SK-N-SH (cell line): Measurements from ENCODE around the gene C1D. TPM values are rescaled to one million over a fixed set of nuclear protein-coding genes. Genes with fewer than 3 reads are reported as not detected.
A peak's percentile ranks its signal among the peaks of the same experiment; 100 is the strongest.

ENCODE experiments used
- CTCF ChIA-PET: fragments of 300-600, 350-600 bp; formaldehyde crosslinking; extraction: SDS; loops from one replicate; lab custom pipeline; 2021; lab: Yijun Ruan, JAX
- POLR2A ChIA-PET: fragments of 350-600 bp; sonication (Branson Sonifier 250); formaldehyde crosslinking; extraction: SDS; loops from one replicate; lab custom pipeline; 2020; ENCODE audit warnings: antibody characterized with exemption, inconsistent platforms; lab: Yijun Ruan, JAX
- DNase-seq: peaks from one replicate; pipeline ENCODE4 v3.0.0; 2012
- H2AFZ ChIP-seq: fragments of 200-600 bp; sonication (generic); 2 replicates; pipeline ENCODE4 v1.8.1; 2016; ENCODE audit warnings: antibody characterized with exemption, mild to moderate bottlenecking, low read depth
- H3F3A ChIP-seq: fragments of 200-600 bp; sonication (generic); replicated peaks from 2 replicates; pipeline ENCODE3; 2016; ENCODE audit warnings: antibody characterized with exemption, mild to moderate bottlenecking; ENCODE audit not compliant: insufficient read depth
- H3K27ac ChIP-seq, 2 experiments: fragments of 200-500 bp in 1 of 2; fragments of 200-600 bp in 1 of 2; sonication (Bioruptor generic) in 1 of 2; sonication (generic), shearing (Covaris generic) in 1 of 2; 2 replicates each; pipeline versions ENCODE4 v1.5.1 to v1.6.1; 2014 to 2016; ENCODE audit warnings: low read depth in 2 of 2, inconsistent platforms in 1 of 2, low read length in 1 of 2, mild to moderate bottlenecking in 1 of 2, mixed read lengths in 1 of 2
- H3K27me3 ChIP-seq: fragments of 200-600 bp; sonication (generic), shearing (Covaris generic); 2 replicates; pipeline ENCODE4 v1.6.1; 2016; ENCODE audit warnings: mixed run types; ENCODE audit not compliant: insufficient read depth
- H3K36me3 ChIP-seq, 2 experiments: fragments of 200-500 bp in 1 of 2; fragments of 200-600 bp in 1 of 2; sonication (Bioruptor generic) in 1 of 2; sonication (generic) in 1 of 2; replicated peaks in 1 of 2; 2 replicates each; pipeline versions ENCODE3 to v1.5.1; 2014 to 2016; ENCODE audit warnings: low read length in 1 of 2, mild to moderate bottlenecking in 1 of 2; ENCODE audit not compliant: insufficient read depth in 2 of 2, control insufficient read depth in 1 of 2
- H3K4me1 ChIP-seq, 2 experiments: fragments of 200-500 bp in 1 of 2; fragments of 200-600 bp in 1 of 2; sonication (Bioruptor generic) in 1 of 2; sonication (generic), shearing (Covaris generic) in 1 of 2; 2 replicates each; pipeline versions ENCODE4 v1.5.1 to v1.6.1; 2014 to 2016; ENCODE audit warnings: low read depth in 1 of 2, low read length in 1 of 2, mixed run types in 1 of 2; ENCODE audit not compliant: insufficient read depth in 2 of 2, control insufficient read depth in 1 of 2
- H3K4me2 ChIP-seq: fragments of 200-600 bp; sonication (generic), shearing (Covaris generic); 2 replicates; pipeline ENCODE4 v1.6.1; 2017; ENCODE audit warnings: mixed run types
- H3K4me3 ChIP-seq, 2 experiments: fragments of 200-500 bp in 1 of 2; fragments of 200-600 bp in 1 of 2; sonication (Bioruptor generic) in 1 of 2; sonication (generic), shearing (Covaris generic) in 1 of 2; 2 replicates each; pipeline versions ENCODE4 v1.5.1 to v1.8.1; 2014 to 2016; ENCODE audit warnings: low read depth in 2 of 2, inconsistent platforms in 1 of 2, low read length in 1 of 2, mild to moderate bottlenecking in 1 of 2, mixed read lengths in 1 of 2, moderate library complexity in 1 of 2
- H3K79me2 ChIP-seq: fragments of 200-600 bp; sonication (generic); 2 replicates; pipeline ENCODE4 v1.8.1; 2017; ENCODE audit warnings: mild to moderate bottlenecking; ENCODE audit not compliant: insufficient read depth
- H3K9ac ChIP-seq: fragments of 200-600 bp; sonication (generic); 2 replicates; pipeline ENCODE4 v1.6.1; 2017; ENCODE audit warnings: mixed run types
- H3K9me2 ChIP-seq: fragments of 200-600 bp; sonication (generic); 2 replicates; pipeline ENCODE4 v1.6.1; 2017; ENCODE audit warnings: mixed run types
- H3K9me3 ChIP-seq: fragments of 200-600 bp; sonication (generic); 2 replicates; pipeline ENCODE4 v1.6.1; 2017; ENCODE audit warnings: mixed run types, mild to moderate bottlenecking, moderate library complexity
- H4K20me1 ChIP-seq: fragments of 200-600 bp; sonication (generic); 2 replicates; pipeline ENCODE4 v1.6.1; 2017; ENCODE audit warnings: mild to moderate bottlenecking, mixed run types; ENCODE audit not compliant: insufficient read depth
- CHD2 ChIP-seq: fragments of 150-350 bp; IDR thresholded peaks from 2 replicates; pipeline ENCODE4 v1.6.1; 2018; ENCODE audit warnings: low read length; ENCODE audit not compliant: partially characterized antibody
- EP300 ChIP-seq, 2 experiments: IDR thresholded peaks; 2 replicates each; pipeline versions ENCODE4 v1.4.0 to v1.6.1; 2012; ENCODE audit warnings: borderline replicate concordance in 1 of 2, low read depth in 1 of 2, low read length in 1 of 2
- EZH2phosphoT487 ChIP-seq: fragments of 200-600 bp; sonication (generic); IDR thresholded peaks from 2 replicates; pipeline ENCODE4 v1.6.1; 2017; ENCODE audit warnings: low read depth, mixed run types, mild to moderate bottlenecking, antibody characterized with exemption, moderate library complexity, borderline replicate concordance
- FOSL2 ChIP-seq: IDR thresholded peaks from 2 replicates; pipeline ENCODE4 v1.4.0; 2012; ENCODE audit warnings: low read depth, mild to moderate bottlenecking, moderate library complexity, borderline replicate concordance
- FOXM1 ChIP-seq: IDR thresholded peaks from 2 replicates; pipeline ENCODE4 v1.4.0; 2012; ENCODE audit warnings: low read depth, mild to moderate bottlenecking
- GATA2 ChIP-seq: sonication (generic); formaldehyde crosslinking; IDR thresholded peaks from 2 replicates; pipeline ENCODE4 v1.5.0; 2020; ENCODE audit warnings: mild to moderate bottlenecking, missing genetic modification reagents
- NFIC ChIP-seq: IDR thresholded peaks from 2 replicates; pipeline ENCODE4 v1.4.0; 2012; ENCODE audit warnings: borderline replicate concordance
- POLR2AphosphoS5 ChIP-seq: IDR thresholded peaks from 2 replicates; pipeline ENCODE4 v1.6.1; 2012; ENCODE audit warnings: low read depth, low read length
- RXRA ChIP-seq: IDR thresholded peaks from 2 replicates; pipeline ENCODE4 v1.4.0; 2012; ENCODE audit warnings: low read depth, mild to moderate bottlenecking, borderline replicate concordance
- TAF1 ChIP-seq: IDR thresholded peaks from 2 replicates; pipeline ENCODE4 v1.6.1; 2012; ENCODE audit warnings: low read depth, mild to moderate bottlenecking, low read length, moderate library complexity, borderline replicate concordance
- TCF12 ChIP-seq: IDR thresholded peaks from 2 replicates; pipeline ENCODE4 v1.4.0; 2012
- WGBS: methylation state at CpG from one replicate; pipeline ENCODE4 v1.1.6; 2017; ENCODE audit warnings: low lambda C conversion rate; 5-methylcytosine and 5-hydroxymethylcytosine counted together
- polyA plus RNA-seq, 3 experiments: library from polyadenylated mRNA; depleted of rRNA; stranded (reverse); fragments of >200 nt; gene quantifications; 2 replicates each; pipeline ENCODE4 v1.2.3, GENCODE V29; 2012
- TF ChIP-seq, protein P1 (sequence below): IDR thresholded peaks from 2 replicates; pipeline ENCODE4; 2012
- TF ChIP-seq, protein P2 (sequence below): IDR thresholded peaks from 2 replicates; pipeline ENCODE4 v1.4.0; 2012; ENCODE audit warnings: low read depth, borderline replicate concordance
- TF ChIP-seq, protein P3 (sequence below): IDR thresholded peaks from 2 replicates; pipeline ENCODE4 v1.4.0; 2012; ENCODE audit warnings: low read depth
- TF ChIP-seq, protein P4 (sequence below): fragments of 200-600 bp; sonication (generic); IDR thresholded peaks from 2 replicates; pipeline ENCODE4 v1.6.1; 2017; ENCODE audit warnings: antibody characterized with exemption, mild to moderate bottlenecking, moderate library complexity
- TF ChIP-seq, protein P5 (sequence below): IDR thresholded peaks from 2 replicates; pipeline ENCODE4 v1.6.1; 2012; ENCODE audit warnings: mild to moderate bottlenecking, low read depth, low read length, moderate library complexity

Gene C1D
- polyA plus RNA-seq, 1 of the 3 experiments (the other 2 are of a cell fraction): 45.9 TPM

DNA sequence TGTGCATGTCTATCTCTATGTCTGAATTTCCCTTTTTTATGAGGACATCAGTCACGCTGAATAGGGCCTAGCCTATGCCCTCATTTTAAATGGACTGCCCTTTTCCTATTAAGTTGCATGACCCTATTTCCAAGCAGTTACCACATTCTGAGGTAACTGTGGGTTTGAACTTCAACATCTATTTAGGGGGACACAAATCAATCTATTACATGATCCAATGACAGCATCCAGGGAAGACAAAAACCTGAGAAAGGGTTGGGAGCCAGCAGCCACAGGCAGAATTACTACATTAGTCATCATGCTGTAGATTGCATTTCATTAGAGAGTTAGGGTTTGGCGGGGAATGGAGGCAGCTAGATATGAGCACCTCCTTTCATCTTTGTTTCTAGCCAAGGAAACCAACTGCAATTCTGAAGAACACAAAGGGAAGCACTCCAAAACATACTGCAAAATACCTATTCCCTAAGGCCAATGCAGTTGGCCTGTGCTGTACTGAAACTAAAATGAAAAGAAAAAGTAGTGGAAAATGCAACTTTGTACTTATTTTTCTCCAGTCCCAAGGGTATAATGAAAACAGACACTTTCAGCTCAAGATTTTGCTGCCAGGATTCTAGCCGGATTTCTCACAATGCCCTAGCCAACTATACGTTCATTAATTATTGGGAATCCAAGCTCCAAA lies 40.4 kb upstream of the C1D start:
- Histone ChIP-seq H3K4me2 (no peak overlapping the region), H3K27ac (no peak overlapping the region), H3K9ac (no peak overlapping the region), H3F3A (no peaks in the 10 kb centered on the region), H3K9me3 (no peaks in the 10 kb centered on the region), H2AFZ (peak overlapping the region; percentile 7; the same call in 1 of the 2 replicates), H3K4me1 (no peaks in the 10 kb centered on the region), H3K36me3 (no peaks in the 10 kb centered on the region), H3K9me2 (no peaks in the 10 kb centered on the region), H3K4me3 (no peak overlapping the region), H3K27me3 (no peaks in the 10 kb centered on the region), H4K20me1 (no peaks in the 10 kb centered on the region)
- ChIA-PET POLR2A (interaction anchor here (0.6 kb wide), 1 partner anchor 52 kb away, joined by 4 read pairs; no protein-coding TSS in a partner anchor), CTCF (interaction anchor here (1.3 kb wide), 1 partner anchor 19 kb away, joined by 3 read pairs; no protein-coding TSS in a partner anchor)
- 74% methylated on average over 4 of the region's 4 CpGs for WGBS
- TF ChIP-seq, protein P1, sequence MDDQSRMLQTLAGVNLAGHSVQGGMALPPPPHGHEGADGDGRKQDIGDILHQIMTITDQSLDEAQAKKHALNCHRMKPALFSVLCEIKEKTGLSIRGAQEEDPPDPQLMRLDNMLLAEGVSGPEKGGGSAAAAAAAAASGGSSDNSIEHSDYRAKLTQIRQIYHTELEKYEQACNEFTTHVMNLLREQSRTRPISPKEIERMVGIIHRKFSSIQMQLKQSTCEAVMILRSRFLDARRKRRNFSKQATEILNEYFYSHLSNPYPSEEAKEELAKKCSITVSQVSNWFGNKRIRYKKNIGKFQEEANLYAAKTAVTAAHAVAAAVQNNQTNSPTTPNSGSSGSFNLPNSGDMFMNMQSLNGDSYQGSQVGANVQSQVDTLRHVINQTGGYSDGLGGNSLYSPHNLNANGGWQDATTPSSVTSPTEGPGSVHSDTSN: peak; percentile 77
- TF ChIP-seq TCF12: peak; percentile 36; the same call in 1 of the 2 replicates
- peak; percentile 13; the same call in 1 of the 2 replicates for TF ChIP-seq FOSL2
- no peak for TF ChIP-seq POLR2AphosphoS5
- TF ChIP-seq TAF1: no peak
- TF ChIP-seq CHD2: no peak
- no peak for TF ChIP-seq NFIC
- TF ChIP-seq, protein P2, sequence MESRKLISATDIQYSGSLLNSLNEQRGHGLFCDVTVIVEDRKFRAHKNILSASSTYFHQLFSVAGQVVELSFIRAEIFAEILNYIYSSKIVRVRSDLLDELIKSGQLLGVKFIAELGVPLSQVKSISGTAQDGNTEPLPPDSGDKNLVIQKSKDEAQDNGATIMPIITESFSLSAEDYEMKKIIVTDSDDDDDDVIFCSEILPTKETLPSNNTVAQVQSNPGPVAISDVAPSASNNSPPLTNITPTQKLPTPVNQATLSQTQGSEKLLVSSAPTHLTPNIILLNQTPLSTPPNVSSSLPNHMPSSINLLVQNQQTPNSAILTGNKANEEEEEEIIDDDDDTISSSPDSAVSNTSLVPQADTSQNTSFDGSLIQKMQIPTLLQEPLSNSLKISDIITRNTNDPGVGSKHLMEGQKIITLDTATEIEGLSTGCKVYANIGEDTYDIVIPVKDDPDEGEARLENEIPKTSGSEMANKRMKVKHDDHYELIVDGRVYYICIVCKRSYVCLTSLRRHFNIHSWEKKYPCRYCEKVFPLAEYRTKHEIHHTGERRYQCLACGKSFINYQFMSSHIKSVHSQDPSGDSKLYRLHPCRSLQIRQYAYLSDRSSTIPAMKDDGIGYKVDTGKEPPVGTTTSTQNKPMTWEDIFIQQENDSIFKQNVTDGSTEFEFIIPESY: no peak
- TF ChIP-seq, all 33 proteins: peak for 3
- no peak for DNase-seq
- no peaks in the 10 kb centered on the region for H3K79me2 ChIP-seq

DNA sequence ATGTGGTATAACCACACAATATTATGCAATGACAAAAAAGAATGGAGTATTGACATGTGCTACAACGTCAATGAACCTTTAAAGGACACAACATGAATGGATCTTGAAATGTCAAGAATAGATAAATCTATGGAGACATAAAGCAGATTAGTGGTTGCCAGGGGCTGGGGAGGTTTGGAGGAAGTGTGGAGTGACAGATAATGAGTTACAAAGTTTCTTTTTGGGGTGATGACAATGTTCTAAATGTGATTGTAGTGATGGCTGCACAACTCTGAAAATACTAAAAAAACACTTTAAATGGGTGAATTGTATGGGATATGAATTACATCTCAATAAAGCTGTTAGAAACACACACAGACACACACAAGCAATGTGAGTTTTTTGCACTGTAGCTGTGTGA lies 37.4 kb upstream of the C1D start:
- Histone ChIP-seq H3K9ac (no peak overlapping the region), H3K9me2 (no peaks in the 10 kb centered on the region)
- CTCF ChIA-PET: interaction anchor here (0.9 kb wide), 1 partner anchor 183 kb away, joined by 3 read pairs; no protein-coding TSS in a partner anchor
- TF ChIP-seq EP300 (IDR thresholded peaks at IDR 0.05; ENCODE audit: borderline replicate concordance in 1 of 2, low read depth in 1 of 2, low read length in 1 of 2): no peak
- no peak for TF ChIP-seq RXRA
- TF ChIP-seq, protein P1: no peak
- no peak for TF ChIP-seq FOXM1
- no peak for TF ChIP-seq GATA2 (CRISPR knock-in tag)
- TF ChIP-seq, protein P3, sequence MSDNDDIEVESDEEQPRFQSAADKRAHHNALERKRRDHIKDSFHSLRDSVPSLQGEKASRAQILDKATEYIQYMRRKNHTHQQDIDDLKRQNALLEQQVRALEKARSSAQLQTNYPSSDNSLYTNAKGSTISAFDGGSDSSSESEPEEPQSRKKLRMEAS: no peak
- TF ChIP-seq NFIC: no peak
- TF ChIP-seq, protein P4, sequence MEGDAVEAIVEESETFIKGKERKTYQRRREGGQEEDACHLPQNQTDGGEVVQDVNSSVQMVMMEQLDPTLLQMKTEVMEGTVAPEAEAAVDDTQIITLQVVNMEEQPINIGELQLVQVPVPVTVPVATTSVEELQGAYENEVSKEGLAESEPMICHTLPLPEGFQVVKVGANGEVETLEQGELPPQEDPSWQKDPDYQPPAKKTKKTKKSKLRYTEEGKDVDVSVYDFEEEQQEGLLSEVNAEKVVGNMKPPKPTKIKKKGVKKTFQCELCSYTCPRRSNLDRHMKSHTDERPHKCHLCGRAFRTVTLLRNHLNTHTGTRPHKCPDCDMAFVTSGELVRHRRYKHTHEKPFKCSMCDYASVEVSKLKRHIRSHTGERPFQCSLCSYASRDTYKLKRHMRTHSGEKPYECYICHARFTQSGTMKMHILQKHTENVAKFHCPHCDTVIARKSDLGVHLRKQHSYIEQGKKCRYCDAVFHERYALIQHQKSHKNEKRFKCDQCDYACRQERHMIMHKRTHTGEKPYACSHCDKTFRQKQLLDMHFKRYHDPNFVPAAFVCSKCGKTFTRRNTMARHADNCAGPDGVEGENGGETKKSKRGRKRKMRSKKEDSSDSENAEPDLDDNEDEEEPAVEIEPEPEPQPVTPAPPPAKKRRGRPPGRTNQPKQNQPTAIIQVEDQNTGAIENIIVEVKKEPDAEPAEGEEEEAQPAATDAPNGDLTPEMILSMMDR: no peak
- TF ChIP-seq, protein P5, sequence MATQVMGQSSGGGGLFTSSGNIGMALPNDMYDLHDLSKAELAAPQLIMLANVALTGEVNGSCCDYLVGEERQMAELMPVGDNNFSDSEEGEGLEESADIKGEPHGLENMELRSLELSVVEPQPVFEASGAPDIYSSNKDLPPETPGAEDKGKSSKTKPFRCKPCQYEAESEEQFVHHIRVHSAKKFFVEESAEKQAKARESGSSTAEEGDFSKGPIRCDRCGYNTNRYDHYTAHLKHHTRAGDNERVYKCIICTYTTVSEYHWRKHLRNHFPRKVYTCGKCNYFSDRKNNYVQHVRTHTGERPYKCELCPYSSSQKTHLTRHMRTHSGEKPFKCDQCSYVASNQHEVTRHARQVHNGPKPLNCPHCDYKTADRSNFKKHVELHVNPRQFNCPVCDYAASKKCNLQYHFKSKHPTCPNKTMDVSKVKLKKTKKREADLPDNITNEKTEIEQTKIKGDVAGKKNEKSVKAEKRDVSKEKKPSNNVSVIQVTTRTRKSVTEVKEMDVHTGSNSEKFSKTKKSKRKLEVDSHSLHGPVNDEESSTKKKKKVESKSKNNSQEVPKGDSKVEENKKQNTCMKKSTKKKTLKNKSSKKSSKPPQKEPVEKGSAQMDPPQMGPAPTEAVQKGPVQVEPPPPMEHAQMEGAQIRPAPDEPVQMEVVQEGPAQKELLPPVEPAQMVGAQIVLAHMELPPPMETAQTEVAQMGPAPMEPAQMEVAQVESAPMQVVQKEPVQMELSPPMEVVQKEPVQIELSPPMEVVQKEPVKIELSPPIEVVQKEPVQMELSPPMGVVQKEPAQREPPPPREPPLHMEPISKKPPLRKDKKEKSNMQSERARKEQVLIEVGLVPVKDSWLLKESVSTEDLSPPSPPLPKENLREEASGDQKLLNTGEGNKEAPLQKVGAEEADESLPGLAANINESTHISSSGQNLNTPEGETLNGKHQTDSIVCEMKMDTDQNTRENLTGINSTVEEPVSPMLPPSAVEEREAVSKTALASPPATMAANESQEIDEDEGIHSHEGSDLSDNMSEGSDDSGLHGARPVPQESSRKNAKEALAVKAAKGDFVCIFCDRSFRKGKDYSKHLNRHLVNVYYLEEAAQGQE: no peak
- no peak for TF ChIP-seq EZH2phosphoT487

More for the DNA sequence above, 37.4 kb upstream of the C1D start:
- H3K4me1 ChIP-seq: peaks cover 0 to 3% of the 10 kb centered on the region in 2 experiments; a peak in 1 of 4 replicates
- no peaks in the 10 kb centered on the region for H3K36me3 ChIP-seq
- H3K4me2 ChIP-seq: no peak overlapping the region
- POLR2A ChIA-PET: no interaction called here
- no peak overlapping the region for H3K4me3 ChIP-seq
- no peak overlapping the region for H3K27ac ChIP-seq
- H4K20me1 ChIP-seq: no peaks in the 10 kb centered on the region
- H3K27me3 ChIP-seq: no peaks in the 10 kb centered on the region
- H3K79me2 ChIP-seq: no peaks in the 10 kb centered on the region
- H3K9me3 ChIP-seq: no peaks in the 10 kb centered on the region
- DNase-seq: no peak
- H3F3A ChIP-seq: no peaks in the 10 kb centered on the region
- no peak overlapping the region for H2AFZ ChIP-seq
- WGBS: 50% methylated on average over 1 of the region's 1 CpG
